HCT116 (cell line): Measurements from ENCODE around the gene PSMD10. TPM values are rescaled to one million over a fixed set of nuclear protein-coding genes. Genes with fewer than 3 reads are reported as not detected.

Experiments used
- ATAC-seq: fragments of 200-7000 bp; cut with Tn5 transposase; 2 replicates; pipeline ENCODE4 v1.9.1; 2020; ENCODE audit warnings: mild to moderate bottlenecking, moderate library complexity
- BruUV-seq: library from RNA; stranded (reverse); fragments of 400-500 nt; replicated peaks from 2 replicates; lab custom pipeline; 2021; lab: Mats Ljungman, UMichigan
- CTCF ChIA-PET: fragments of 300-600 bp; sonication (Branson Sonifier 250); formaldehyde crosslinking; loops from one replicate; lab custom pipeline; 2021; ENCODE audit warnings: antibody characterized with exemption; lab: Charles Lee
- POLR2A ChIA-PET: fragments of 300-600, 350-600 bp; sonication (Branson Sonifier 250); formaldehyde crosslinking; loops from one replicate; lab custom pipeline; 2021; ENCODE audit warnings: antibody characterized with exemption; lab: Charles Lee
- RAD21 ChIA-PET, 2 experiments: fragments of 300-600 bp; sonication (Branson Sonifier 250); formaldehyde crosslinking; loops; one replicate each; lab custom pipeline; 2023; ENCODE audit warnings: low total read pairs in 2 of 2; ENCODE audit not compliant: uncharacterized antibody in 2 of 2, unreplicated experiment in 2 of 2, low non-redundant PET in 1 of 2; lab: Charles Lee
- DNase-seq: peaks from one replicate; pipeline ENCODE4 v3.0.0-alpha.2; 2010; ENCODE audit warnings: low read depth, low spot score
- H2AFZ ChIP-seq: fragments of 200-600 bp; shearing (Covaris generic), sonication (generic); 2 replicates; pipeline ENCODE4 v1.6.1; 2017; ENCODE audit warnings: low read depth, mixed run types, mixed read lengths, antibody characterized with exemption, low read length; ENCODE audit not compliant: poor library complexity, severe bottlenecking
- H3K27ac ChIP-seq: 2 replicates; pipeline ENCODE4 v1.5.1; 2012; ENCODE audit warnings: low read depth, low read length
- H3K27me3 ChIP-seq: fragments of 200-600 bp; sonication (generic); 2 replicates; pipeline ENCODE4 v1.6.1; 2016; ENCODE audit warnings: mixed run types, low read length, mixed read lengths; ENCODE audit not compliant: insufficient read depth
- H3K36me3 ChIP-seq, 2 experiments: fragments of 200-500 bp in 1 of 2; fragments of 200-600 bp in 1 of 2; sonication (Bioruptor generic) in 1 of 2; sonication (generic) in 1 of 2; 2 replicates each; pipeline versions ENCODE4 v1.5.1 to v1.6.1; 2014 to 2016; ENCODE audit warnings: low read length in 2 of 2, inconsistent platforms in 1 of 2, mixed read lengths in 1 of 2, mixed run types in 1 of 2; ENCODE audit not compliant: insufficient read depth in 2 of 2, control insufficient read depth in 1 of 2
- H3K4me1 ChIP-seq, 2 experiments: fragments of 200-600 bp in 1 of 2; sonication (generic) in 1 of 2; 2 replicates each; pipeline versions ENCODE4 v1.5.1 to v1.6.1; 2012 to 2017; ENCODE audit warnings: low read length in 2 of 2, inconsistent platforms in 1 of 2, mild to moderate bottlenecking in 1 of 2, mixed read lengths in 1 of 2, mixed run types in 1 of 2, moderate library complexity in 1 of 2; ENCODE audit not compliant: insufficient read depth in 2 of 2, control insufficient read depth in 1 of 2
- H3K4me2 ChIP-seq: fragments of 200-600 bp; sonication (generic); 2 replicates; pipeline ENCODE4 v1.6.1; 2017; ENCODE audit warnings: mixed run types, low read length, mixed read lengths
- H3K4me3 ChIP-seq, 2 experiments: fragments of 200-600 bp in 1 of 2; sonication (generic) in 1 of 2; replicated peaks in 1 of 2; 2 replicates each; pipeline ENCODE4 v1.5.1; 2011 to 2016; ENCODE audit warnings: low read length in 2 of 2, control low read depth in 1 of 2, low read depth in 1 of 2, mild to moderate bottlenecking in 1 of 2, mixed read lengths in 1 of 2, mixed run types in 1 of 2
- H3K79me2 ChIP-seq: fragments of 200-600 bp; sonication (generic); 2 replicates; pipeline ENCODE4 v1.6.1; 2017; ENCODE audit warnings: mild to moderate bottlenecking, mixed run types, low read length, moderate library complexity, mixed read lengths; ENCODE audit not compliant: insufficient read depth
- H3K9ac ChIP-seq: fragments of 200-600 bp; sonication (generic); 2 replicates; pipeline ENCODE4 v1.6.1; 2016; ENCODE audit warnings: low read length, mixed read lengths
- H3K9me2 ChIP-seq: fragments of 200-600 bp; sonication (generic), shearing (Covaris generic); 2 replicates; pipeline ENCODE4 v1.6.1; 2017; ENCODE audit warnings: mixed run types, mild to moderate bottlenecking, moderate library complexity; ENCODE audit not compliant: insufficient read depth
- H3K9me3 ChIP-seq, 2 experiments: fragments of 200-500 bp in 1 of 2; fragments of 200-600 bp in 1 of 2; sonication (Bioruptor generic) in 1 of 2; sonication (generic) in 1 of 2; 2 replicates each; pipeline ENCODE4 v1.6.1; 2014 to 2017; ENCODE audit warnings: low read length in 2 of 2, mixed read lengths in 2 of 2, inconsistent platforms in 1 of 2, low read depth in 1 of 2, mild to moderate bottlenecking in 1 of 2, mixed run types in 1 of 2, moderate library complexity in 1 of 2; ENCODE audit not compliant: control insufficient read depth in 1 of 2, insufficient read depth in 1 of 2
- H4K20me1 ChIP-seq: fragments of 200-600 bp; sonication (generic), shearing (Covaris generic); 2 replicates; pipeline ENCODE4 v1.6.1; 2017; ENCODE audit warnings: mixed run types, mild to moderate bottlenecking, moderate library complexity; ENCODE audit not compliant: insufficient read depth
- CBX3 ChIP-seq: IDR thresholded peaks from 2 replicates; pipeline ENCODE4 v1.6.1; 2012; ENCODE audit warnings: low read depth
- EGR1 ChIP-seq: IDR thresholded peaks from 2 replicates; pipeline ENCODE4 v1.6.1; 2012; ENCODE audit warnings: low read depth
- ELF1 ChIP-seq: IDR thresholded peaks from 2 replicates; pipeline ENCODE4 v1.6.1; 2012; ENCODE audit warnings: low read depth, borderline replicate concordance
- EZH2 ChIP-seq: fragments of 200-600 bp; sonication (generic); IDR thresholded peaks from 2 replicates; pipeline ENCODE4 v1.6.1; 2017; ENCODE audit warnings: antibody characterized with exemption, mixed run types
- EZH2phosphoT487 ChIP-seq: fragments of 200-600 bp; IDR thresholded peaks from 2 replicates; pipeline ENCODE4 v1.6.1; 2018; ENCODE audit warnings: antibody characterized with exemption, borderline replicate concordance
- FOSL1 ChIP-seq: IDR thresholded peaks from 2 replicates; pipeline ENCODE4 v1.6.1; 2012; ENCODE audit warnings: low read depth
- POLR2A ChIP-seq: IDR thresholded peaks from 2 replicates; pipeline ENCODE4 v1.7.0; 2011; ENCODE audit warnings: borderline replicate concordance; ENCODE audit not compliant: insufficient read depth, insufficient read length; ENCODE audit errors: extremely low read depth
- POLR2AphosphoS5 ChIP-seq: IDR thresholded peaks from 2 replicates; pipeline ENCODE4 v1.6.1; 2011; ENCODE audit warnings: mild to moderate bottlenecking, low read depth, low read length, moderate library complexity
- RAD21 ChIP-seq: IDR thresholded peaks from 2 replicates; pipeline ENCODE4 v1.6.1; 2012; ENCODE audit warnings: low read depth, mild to moderate bottlenecking
- SP1 ChIP-seq: IDR thresholded peaks from 2 replicates; pipeline ENCODE4 v1.6.1; 2012; ENCODE audit warnings: low read depth
- TCF7L2 ChIP-seq: IDR thresholded peaks from 2 replicates; pipeline ENCODE4 v1.7.0; 2011; ENCODE audit warnings: borderline replicate concordance, inconsistent platforms; ENCODE audit not compliant: insufficient read depth, insufficient read length; ENCODE audit errors: extremely low read depth
- YY1 ChIP-seq: IDR thresholded peaks from 2 replicates; pipeline ENCODE4 v1.6.1; 2011; ENCODE audit warnings: low read length, low read depth, moderate library complexity, mild to moderate bottlenecking; ENCODE audit not compliant: insufficient replicate concordance; ENCODE audit errors: extremely low read depth
- ZFX ChIP-seq: fragments of 450-650 bp; IDR thresholded peaks from 2 replicates; pipeline ENCODE4 v1.6.1; 2017
- intact Hi-C: fragments of 100-400 bp; cut with micrococcal nuclease; formaldehyde crosslinking; loops from 2 replicates; pipeline ENCODE4 v1.10.0; 2022
- total RNA-seq: library from RNA; stranded (reverse); gene quantifications from one replicate; pipeline ENCODE4 v1.2.1, GENCODE V29; 2021; ENCODE audit not compliant: unreplicated experiment
- TF ChIP-seq, protein P1 (sequence below), 3 experiments: fragments of 200-600 bp in 1 of 3; sonication (generic) in 1 of 3; IDR thresholded peaks in 2 of 3; conservative IDR thresholded peaks in 1 of 3; 2 replicates each; pipeline ENCODE4 v1.5.1; 2012 to 2017; ENCODE audit warnings: low read depth in 2 of 3, low read length in 2 of 3, antibody characterized with exemption in 1 of 3, borderline replicate concordance in 1 of 3, control low read depth in 1 of 3, mild to moderate bottlenecking in 1 of 3, mixed read lengths in 1 of 3, mixed run types in 1 of 3, moderate library complexity in 1 of 3; ENCODE audit not compliant: insufficient read depth in 1 of 3
- TF ChIP-seq, protein P2 (sequence below): IDR thresholded peaks from 2 replicates; pipeline ENCODE4 v1.6.1; 2012; ENCODE audit warnings: low read depth
- TF ChIP-seq, protein P3 (sequence below): IDR thresholded peaks from 2 replicates; pipeline ENCODE4 v1.6.1; 2012
- TF ChIP-seq, protein P4 (sequence below): IDR thresholded peaks from 2 replicates; pipeline ENCODE4 v1.6.1; 2011; ENCODE audit warnings: mild to moderate bottlenecking, low read length, moderate library complexity; ENCODE audit not compliant: insufficient replicate concordance; ENCODE audit errors: extremely low read depth

Gene PSMD10
- total RNA-seq, 1 experiment from 2014 or later = 55.5 TPM

DNA sequence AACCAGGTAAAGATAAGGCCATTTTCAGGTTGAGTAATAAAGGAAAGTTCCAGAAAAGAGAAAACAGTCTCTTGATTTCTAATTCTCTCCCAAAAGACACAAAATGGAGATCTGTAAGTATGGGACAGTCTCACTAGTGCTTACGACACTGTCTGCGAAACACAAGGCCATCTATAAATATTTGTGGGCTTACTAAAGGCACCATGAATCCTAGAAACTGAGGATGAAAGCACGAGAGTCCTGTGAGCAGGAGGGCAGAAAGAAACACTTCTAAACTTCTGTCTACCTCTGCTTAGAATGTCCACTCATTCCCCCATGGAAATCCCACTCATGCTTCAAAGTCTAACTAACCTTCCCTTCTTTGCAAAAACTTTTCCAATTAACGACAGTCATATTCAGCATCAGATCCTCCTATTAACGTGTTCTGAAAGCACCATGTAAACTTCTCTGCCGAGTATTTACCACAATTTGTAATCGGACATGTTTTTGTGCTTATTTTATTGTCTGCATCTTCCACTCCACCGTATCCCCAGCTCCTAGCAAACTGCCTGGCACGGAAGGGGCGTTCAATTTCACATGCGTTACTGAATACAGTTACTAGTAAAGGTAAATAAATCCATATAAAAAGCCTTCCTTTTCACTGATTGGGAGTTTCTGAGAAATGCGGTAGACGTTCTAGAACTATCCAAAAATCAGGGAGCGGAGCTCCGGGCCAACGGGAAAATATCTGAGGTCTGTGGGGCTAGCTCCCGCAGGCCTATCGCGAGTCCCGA lies 665 bp downstream of the PSMD10 start (continued):
- TF ChIP-seq TCF7L2 (no peak), POLR2A (no peak)

DNA sequence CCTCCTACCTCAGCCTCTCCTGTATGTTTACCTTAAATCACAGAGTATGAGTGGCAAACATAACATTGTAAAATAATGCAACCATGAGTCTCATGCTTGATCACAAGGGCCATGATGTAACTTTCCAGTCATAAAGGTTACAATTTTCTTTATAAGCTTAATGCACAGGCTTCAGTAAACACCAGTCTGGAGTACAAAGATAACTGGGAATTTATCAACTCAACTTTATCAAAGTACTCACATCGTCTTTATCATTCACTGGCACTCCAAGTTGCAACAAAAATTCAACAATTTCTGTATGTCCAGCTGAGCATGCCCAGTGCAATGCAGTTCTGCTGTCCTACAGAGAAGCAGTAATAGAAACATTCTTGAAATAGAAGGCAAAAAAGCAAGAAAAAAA lies 2.8 kb downstream of the PSMD10 start:
- CTCF ChIA-PET = no interaction called here
- H3K4me2 ChIP-seq = no peak overlapping the region
- H3K4me1 ChIP-seq = peaks cover 0 to 2% of the 10 kb centered on the region in 2 experiments; a peak in 2 of 4 replicates
- BruUV-seq = no TSS peak
- intact Hi-C loops = no loop called here
- no peak overlapping the region for H3K27ac ChIP-seq
- RAD21 ChIA-PET = no interaction called here
- H3K9me2 ChIP-seq = no peaks in the 10 kb centered on the region
- no peak overlapping the region for H3K4me3 ChIP-seq
- no peaks in the 10 kb centered on the region for H4K20me1 ChIP-seq
- no peaks in the 10 kb centered on the region for H3K27me3 ChIP-seq
- no peak overlapping the region for H3K9ac ChIP-seq
- H3K9me3 ChIP-seq = no peaks in the 10 kb centered on the region
- no peak for DNase-seq
- no peak for ATAC-seq
- POLR2A ChIA-PET = no interaction called here
- H3K36me3 ChIP-seq = peaks cover 0 to 8% of the 10 kb centered on the region in 2 experiments; a peak in 2 of 4 replicates
- peaks cover 24% of the 10 kb centered on the region for H3K79me2 ChIP-seq
- no peak overlapping the region for H2AFZ ChIP-seq
- TF ChIP-seq POLR2A = no peak
- TF ChIP-seq EGR1 = no peak
- TF ChIP-seq ELF1 = no peak
- TF ChIP-seq, protein P1, sequence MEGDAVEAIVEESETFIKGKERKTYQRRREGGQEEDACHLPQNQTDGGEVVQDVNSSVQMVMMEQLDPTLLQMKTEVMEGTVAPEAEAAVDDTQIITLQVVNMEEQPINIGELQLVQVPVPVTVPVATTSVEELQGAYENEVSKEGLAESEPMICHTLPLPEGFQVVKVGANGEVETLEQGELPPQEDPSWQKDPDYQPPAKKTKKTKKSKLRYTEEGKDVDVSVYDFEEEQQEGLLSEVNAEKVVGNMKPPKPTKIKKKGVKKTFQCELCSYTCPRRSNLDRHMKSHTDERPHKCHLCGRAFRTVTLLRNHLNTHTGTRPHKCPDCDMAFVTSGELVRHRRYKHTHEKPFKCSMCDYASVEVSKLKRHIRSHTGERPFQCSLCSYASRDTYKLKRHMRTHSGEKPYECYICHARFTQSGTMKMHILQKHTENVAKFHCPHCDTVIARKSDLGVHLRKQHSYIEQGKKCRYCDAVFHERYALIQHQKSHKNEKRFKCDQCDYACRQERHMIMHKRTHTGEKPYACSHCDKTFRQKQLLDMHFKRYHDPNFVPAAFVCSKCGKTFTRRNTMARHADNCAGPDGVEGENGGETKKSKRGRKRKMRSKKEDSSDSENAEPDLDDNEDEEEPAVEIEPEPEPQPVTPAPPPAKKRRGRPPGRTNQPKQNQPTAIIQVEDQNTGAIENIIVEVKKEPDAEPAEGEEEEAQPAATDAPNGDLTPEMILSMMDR (IDR thresholded peaks at IDR 0.05 in 2 of 3, conservative IDR thresholded peaks at IDR 0.05 in 1 of 3; ENCODE audit: borderline replicate concordance in 1 of 3, insufficient read depth in 1 of 3, low read depth in 2 of 3, low read length in 2 of 3) = no peak
- TF ChIP-seq YY1 = no peak
- TF ChIP-seq, protein P2, sequence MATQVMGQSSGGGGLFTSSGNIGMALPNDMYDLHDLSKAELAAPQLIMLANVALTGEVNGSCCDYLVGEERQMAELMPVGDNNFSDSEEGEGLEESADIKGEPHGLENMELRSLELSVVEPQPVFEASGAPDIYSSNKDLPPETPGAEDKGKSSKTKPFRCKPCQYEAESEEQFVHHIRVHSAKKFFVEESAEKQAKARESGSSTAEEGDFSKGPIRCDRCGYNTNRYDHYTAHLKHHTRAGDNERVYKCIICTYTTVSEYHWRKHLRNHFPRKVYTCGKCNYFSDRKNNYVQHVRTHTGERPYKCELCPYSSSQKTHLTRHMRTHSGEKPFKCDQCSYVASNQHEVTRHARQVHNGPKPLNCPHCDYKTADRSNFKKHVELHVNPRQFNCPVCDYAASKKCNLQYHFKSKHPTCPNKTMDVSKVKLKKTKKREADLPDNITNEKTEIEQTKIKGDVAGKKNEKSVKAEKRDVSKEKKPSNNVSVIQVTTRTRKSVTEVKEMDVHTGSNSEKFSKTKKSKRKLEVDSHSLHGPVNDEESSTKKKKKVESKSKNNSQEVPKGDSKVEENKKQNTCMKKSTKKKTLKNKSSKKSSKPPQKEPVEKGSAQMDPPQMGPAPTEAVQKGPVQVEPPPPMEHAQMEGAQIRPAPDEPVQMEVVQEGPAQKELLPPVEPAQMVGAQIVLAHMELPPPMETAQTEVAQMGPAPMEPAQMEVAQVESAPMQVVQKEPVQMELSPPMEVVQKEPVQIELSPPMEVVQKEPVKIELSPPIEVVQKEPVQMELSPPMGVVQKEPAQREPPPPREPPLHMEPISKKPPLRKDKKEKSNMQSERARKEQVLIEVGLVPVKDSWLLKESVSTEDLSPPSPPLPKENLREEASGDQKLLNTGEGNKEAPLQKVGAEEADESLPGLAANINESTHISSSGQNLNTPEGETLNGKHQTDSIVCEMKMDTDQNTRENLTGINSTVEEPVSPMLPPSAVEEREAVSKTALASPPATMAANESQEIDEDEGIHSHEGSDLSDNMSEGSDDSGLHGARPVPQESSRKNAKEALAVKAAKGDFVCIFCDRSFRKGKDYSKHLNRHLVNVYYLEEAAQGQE = no peak
- no peak for TF ChIP-seq POLR2AphosphoS5
- TF ChIP-seq ZFX = no peak
- TF ChIP-seq TCF7L2 = no peak
- TF ChIP-seq EZH2phosphoT487 = no peak
- no peak for TF ChIP-seq RAD21
- TF ChIP-seq, protein P3, sequence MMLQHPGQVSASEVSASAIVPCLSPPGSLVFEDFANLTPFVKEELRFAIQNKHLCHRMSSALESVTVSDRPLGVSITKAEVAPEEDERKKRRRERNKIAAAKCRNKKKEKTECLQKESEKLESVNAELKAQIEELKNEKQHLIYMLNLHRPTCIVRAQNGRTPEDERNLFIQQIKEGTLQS = no peak
- TF ChIP-seq SP1 = no peak
- no peak for TF ChIP-seq FOSL1
- TF ChIP-seq, protein P4, sequence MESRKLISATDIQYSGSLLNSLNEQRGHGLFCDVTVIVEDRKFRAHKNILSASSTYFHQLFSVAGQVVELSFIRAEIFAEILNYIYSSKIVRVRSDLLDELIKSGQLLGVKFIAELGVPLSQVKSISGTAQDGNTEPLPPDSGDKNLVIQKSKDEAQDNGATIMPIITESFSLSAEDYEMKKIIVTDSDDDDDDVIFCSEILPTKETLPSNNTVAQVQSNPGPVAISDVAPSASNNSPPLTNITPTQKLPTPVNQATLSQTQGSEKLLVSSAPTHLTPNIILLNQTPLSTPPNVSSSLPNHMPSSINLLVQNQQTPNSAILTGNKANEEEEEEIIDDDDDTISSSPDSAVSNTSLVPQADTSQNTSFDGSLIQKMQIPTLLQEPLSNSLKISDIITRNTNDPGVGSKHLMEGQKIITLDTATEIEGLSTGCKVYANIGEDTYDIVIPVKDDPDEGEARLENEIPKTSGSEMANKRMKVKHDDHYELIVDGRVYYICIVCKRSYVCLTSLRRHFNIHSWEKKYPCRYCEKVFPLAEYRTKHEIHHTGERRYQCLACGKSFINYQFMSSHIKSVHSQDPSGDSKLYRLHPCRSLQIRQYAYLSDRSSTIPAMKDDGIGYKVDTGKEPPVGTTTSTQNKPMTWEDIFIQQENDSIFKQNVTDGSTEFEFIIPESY = no peak
- no peak for TF ChIP-seq EZH2
- TF ChIP-seq CBX3 = no peak
